COR-L47 (cell line): Measurements from ENCODE around the gene RPS6KA4.

ENCODE experiments used
- DNase-seq: peaks from one replicate; lab custom pipeline; 2025; lab: John Stamatoyannopoulos, UW

RPS6KA4 gene

DNA sequence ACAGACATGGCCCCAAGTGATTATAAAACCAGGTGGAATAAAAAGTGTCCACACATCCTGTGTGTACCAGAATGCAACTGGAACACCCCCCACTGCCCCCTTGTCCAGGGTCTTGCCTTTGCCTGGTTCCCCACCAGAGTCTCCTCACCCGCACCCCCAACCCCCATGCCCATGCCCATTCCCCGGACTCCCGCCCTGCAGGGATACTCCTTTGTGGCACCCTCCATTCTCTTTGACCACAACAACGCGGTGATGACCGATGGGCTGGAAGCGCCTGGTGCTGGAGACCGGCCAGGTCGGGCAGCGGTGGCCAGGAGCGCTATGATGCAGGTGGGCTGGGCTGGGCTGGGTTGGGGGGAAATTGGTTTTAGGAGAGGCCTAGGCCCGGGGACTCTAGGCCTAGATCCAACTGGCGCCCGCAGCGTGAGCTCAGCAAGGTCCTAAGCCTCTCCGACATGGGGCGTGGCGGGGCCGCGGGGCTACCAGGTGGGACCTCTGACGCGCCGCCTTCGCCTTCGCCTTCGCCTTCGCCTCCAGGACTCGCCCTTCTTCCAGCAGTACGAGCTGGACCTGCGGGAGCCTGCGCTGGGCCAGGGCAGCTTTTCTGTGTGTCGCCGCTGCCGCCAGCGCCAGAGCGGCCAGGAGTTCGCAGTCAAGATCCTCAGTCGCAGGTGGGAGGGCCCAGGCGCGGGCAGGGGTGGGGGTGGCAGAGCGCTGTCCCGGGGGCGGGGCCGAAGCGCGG lies 9.1 kb downstream of the RPS6KA4 start:
- no peak for DNase-seq

- DNase-seq: no peak
These were observed 9.7 kb downstream of the RPS6KA4 start for GRCh38 chr11:64368673-64369074.

GRCh38 chr11:64369440-64370421 lies 10.8 kb downstream of the RPS6KA4 start:
- DNase-seq: no peak

DNA sequence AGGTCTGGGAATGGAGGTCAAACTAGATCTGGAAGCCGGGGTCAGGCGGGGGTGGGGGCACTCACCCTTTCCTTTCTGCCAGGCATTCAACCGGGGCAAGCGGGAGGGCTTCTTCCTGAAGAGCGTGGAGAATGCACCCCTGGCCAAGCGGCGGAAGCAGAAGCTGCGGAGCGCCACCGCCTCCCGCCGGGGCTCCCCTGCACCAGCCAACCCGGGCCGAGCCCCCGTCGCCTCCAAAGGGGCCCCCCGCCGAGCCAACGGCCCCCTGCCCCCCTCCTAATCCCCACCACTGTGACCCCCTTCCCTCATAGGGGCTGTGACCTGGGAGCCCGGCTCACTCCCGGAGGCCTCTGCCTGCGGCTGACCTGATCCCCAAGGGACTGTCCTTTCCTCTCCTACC lies 12.2 kb downstream of the RPS6KA4 start:
- DNase-seq: no peak

- DNase-seq: no peak
These were observed 13.1 kb downstream of the RPS6KA4 start for GRCh38 chr11:64372021-64372420.

- DNase-seq: peak; percentile 96
These were observed 14.0 kb downstream of the RPS6KA4 start for GRCh38 chr11:64372802-64373597.

- no peak for DNase-seq
These were observed 14.6 kb downstream of the RPS6KA4 start for GRCh38 chr11:64373598-64373974.

GRCh38 chr11:64376071-64376470 lies 17.1 kb downstream of the RPS6KA4 start:
- DNase-seq: no peak

GRCh38 chr11:64378335-64378880 lies 19.4 kb downstream of the RPS6KA4 start:
- no peak for DNase-seq

- no peak for DNase-seq
These were observed 20.2 kb downstream of the RPS6KA4 start for GRCh38 chr11:64379160-64379559.

DNA sequence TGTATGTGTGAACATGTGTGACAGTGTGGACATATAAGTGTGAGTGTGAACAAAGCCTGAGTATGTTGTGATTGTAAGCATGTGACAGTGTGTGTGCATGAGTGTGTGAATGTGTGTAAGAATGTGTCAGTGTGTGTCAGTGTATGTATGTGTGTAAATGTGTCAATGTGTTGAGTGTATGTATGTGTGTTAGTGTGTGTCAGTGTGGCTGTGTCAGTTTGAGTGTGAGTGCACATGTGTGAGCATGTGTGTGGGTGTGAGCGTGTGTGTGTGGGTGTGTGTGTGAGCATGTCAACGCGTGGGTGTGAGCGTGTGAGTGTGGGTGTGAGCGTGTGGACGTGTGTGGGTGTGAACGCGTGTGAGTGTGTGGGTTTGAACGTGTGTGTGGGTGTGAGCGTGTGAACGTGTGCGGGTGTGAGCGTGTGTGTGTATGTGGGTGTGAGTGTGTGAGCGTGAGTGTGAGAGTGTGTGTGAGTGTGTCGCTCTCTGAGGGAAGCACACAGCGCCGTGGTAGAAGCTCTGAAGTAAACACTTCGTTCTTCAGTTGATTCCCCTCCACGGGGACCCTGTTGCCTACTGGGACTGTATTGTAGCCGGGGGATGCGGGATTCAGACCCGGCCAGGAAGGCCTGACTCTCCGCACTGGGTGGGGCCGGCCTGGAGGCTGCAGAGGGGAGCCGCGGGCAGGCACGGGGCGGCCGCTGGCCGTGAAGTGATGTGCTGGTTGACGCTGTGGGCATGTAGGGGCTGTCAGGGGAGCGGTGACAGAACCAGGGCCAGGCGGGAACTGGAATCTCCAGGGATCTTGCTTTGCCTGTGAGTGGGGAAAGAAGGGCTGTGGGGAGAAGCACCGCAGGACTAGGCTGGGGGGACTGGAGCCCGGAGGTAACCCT lies 21.1 kb downstream of the RPS6KA4 start:
- DNase-seq: no peak

DNA sequence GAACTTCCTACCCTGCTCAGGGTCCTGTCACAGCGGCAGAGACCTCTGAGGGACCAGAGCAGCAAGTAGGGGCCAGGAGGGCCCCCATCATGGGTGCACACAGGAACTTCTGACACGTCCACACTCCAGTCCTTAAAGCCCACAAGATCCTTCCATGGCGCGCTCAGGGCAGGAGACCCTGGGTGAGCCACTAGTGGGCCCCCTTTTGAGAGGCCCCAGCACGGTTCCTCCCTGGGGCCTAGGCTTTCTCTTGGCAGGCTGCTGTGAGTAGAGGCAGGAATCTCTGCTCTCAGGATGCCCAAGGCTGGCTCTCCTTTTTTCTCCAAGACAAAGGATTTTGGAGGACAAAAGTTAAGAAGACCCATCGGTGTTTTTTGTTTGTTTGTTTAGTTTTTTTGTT lies 22.4 kb downstream of the RPS6KA4 start:
- DNase-seq: no peak

DNA sequence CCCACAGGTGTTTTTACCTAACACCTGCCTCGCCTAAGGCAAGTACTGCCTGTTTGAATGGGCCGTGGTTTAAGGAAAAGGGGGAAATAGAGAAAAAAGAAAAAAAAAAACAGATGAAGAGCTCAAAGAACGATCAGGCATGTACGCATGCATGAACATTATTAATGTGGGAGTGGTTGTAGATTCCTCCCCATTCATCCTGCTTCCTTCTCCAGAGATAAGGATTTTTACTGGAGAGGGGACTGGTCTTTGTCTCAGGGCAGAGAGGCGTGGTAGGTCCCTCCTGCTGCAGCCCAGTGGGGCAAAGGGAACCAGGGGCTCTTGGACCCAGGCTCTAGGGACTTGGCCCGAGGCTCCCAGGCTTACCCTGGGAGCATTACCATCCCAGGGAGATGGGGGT lies 23.1 kb downstream of the RPS6KA4 start:
- DNase-seq: no peak

GRCh38 chr11:64382586-64382985 lies 23.6 kb downstream of the RPS6KA4 start:
- DNase-seq: no peak

- DNase-seq: no peak
These were observed 24.6 kb downstream of the RPS6KA4 start for GRCh38 chr11:64383580-64383979.

DNA sequence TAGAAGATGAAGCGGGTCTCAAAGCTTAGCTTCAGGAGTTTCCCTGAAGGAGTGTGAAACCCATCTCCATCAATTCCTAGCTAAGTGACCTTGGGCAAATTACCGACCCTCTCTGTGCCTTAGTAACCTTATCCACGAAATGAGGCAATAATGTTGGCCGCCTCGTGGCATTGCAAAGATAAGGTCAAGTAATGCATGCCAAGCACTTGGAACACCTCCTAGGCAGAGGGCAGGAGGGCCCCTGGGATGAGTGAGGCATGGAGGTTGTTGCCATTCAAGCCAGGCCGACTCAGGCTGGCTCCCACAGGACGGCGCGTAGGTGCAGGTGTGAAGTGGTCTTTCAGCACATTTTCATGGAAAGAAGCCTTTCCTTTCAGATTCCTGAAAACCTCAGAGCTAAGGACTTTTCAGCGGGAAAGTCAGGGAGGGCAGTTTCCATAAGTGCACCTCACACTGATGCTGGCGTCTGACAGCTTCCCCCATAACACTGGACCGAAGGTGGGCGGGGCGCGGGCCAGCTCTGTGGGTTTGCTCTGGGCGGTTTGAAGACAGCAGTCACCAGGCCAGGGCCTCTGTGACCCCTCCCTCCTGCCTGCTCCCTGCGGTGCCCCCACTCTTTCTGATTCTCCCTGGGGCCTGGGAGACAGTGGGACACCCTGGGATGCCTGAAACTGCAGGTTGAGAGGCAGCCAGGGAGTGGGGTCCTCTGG lies 25.2 kb downstream of the RPS6KA4 start:
- no peak for DNase-seq

DNA sequence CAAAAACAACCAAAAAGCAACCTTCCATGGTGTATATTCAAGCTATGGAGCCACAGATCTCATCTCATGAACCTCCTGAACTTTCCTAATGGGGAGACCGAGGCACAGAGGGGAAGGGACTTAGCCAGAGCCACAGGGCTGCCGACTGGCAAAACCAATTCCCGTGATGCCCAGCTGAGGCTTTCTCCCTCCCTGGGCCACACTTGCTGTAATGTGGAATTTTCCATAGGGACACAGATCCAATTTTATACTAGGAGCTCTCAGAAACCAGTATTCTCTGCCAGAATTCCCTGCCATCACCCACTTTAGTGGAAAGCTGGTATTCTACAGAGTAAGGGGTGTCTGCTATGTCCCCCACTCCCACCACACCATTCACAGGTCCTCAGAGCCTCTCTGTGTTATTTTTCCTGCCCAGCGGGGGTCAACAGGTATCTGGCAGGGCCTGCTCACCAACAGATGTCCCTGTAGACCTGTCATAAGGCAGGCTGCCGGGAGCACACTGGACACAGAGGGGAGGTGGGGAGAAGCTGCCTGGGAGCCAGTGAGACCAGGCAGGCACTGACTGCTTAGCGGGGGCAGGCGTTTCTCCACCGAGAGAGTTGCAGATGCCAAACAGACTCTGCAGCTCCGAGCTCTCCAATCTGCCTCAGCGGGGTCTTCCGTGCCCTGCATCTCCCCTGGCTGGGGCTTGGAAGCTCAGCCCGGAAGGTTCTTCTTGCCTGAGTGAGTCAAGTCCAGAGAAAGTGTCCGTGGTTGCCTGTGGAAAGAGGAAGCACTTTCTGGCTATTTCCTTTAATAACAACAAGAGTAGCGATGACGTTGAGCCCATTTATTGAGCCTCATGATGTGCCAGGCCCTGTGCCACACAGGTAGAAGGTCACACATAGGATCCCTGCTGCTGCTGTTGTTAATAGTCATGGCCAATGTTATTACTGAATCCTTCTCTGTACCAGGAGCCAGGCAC lies 26.3 kb downstream of the RPS6KA4 start:
- DNase-seq: peak; percentile 46

GRCh38 chr11:64385945-64386704 lies 27.2 kb downstream of the RPS6KA4 start:
- no peak for DNase-seq
